Gastrocnemius medialis (tissue), 4 donors: Measurements from ENCODE around the gene ZNF263. TPM values are rescaled to one million over a fixed set of nuclear protein-coding genes. Genes with fewer than 3 reads are reported as not detected.

Experiments
- ATAC-seq, 2 donors: fragments of 150-250 bp; one replicate each; pipeline ENCODE4 v1.9.1; 2016
- DNase-seq, 2 donors: peaks; one replicate each; pipeline ENCODE4 v3.0.0-alpha.2; 2019
- H3K27ac ChIP-seq, 4 donors: fragments of 200-600 bp; sonication (generic); 1 replicate in 1 of 4; 2 replicates in 3 of 4; pipeline ENCODE4 v1.5.1; 2016 to 2018; ENCODE audit warnings: mild to moderate bottlenecking in 2 of 4, moderate library complexity in 1 of 4
- H3K27me3 ChIP-seq, 3 donors: fragments of 200-600 bp; sonication (generic) in 2 of 3; 1 replicate in 1 of 3; 2 replicates in 2 of 3; pipeline versions ENCODE4 v1.5.1 to v1.6.0; 2016 to 2019; ENCODE audit warnings: mild to moderate bottlenecking in 1 of 3, moderate library complexity in 1 of 3
- H3K36me3 ChIP-seq, 2 donors: fragments of 200-600 bp; sonication (generic) in 1 of 2; one replicate each; pipeline ENCODE4 v1.5.1; 2017 to 2018
- H3K4me1 ChIP-seq, 2 donors: fragments of 200-600 bp; sonication (generic) in 1 of 2; one replicate each; pipeline ENCODE4 v1.5.1; 2016 to 2017; ENCODE audit warnings: mild to moderate bottlenecking in 2 of 2
- H3K4me3 ChIP-seq, 4 donors: fragments of 200-600 bp; sonication (generic) in 3 of 4; 1 replicate in 1 of 4; 2 replicates in 3 of 4; pipeline ENCODE4 v1.5.1; 2016 to 2019; ENCODE audit warnings: mild to moderate bottlenecking in 2 of 4
- H3K9me3 ChIP-seq, 3 donors: fragments of 200-600 bp; sonication (generic) in 2 of 3; 1 replicate in 1 of 3; 2 replicates in 2 of 3; pipeline ENCODE4 v1.5.1; 2016 to 2019
- POLR2A ChIP-seq, 2 donors: fragments of 450-650 bp; IDR thresholded peaks; one replicate each; pipeline ENCODE4 v1.6.1; 2017; ENCODE audit warnings: antibody characterized with exemption in 2 of 2, mild to moderate bottlenecking in 2 of 2, moderate library complexity in 2 of 2
- in situ Hi-C, 4 donors: fragments of 200-750 bp; cut with MboI; loops; one replicate each; pipeline versions ENCODE4 v1.15.0 to v1.8.0; 2017; ENCODE audit warnings: low sequenced_read_pairs in 4 of 4
- intact Hi-C: fragments of 100-400 bp; cut with DNase I; formaldehyde crosslinking; loops from one replicate; pipeline ENCODE4 v1.15.1; 2023; ENCODE audit warnings: low total_unique reads
- total RNA-seq, 4 donors: library from RNA; depleted of rRNA; stranded (reverse); fragments of >200 nt; gene quantifications; one replicate each; pipeline versions ENCODE4 v1.1.0 to v1.2.3, GENCODE V29; 2016
- TF ChIP-seq, protein P1 (sequence below), 5 experiments: fragments of 450-650 bp in 3 of 5; fragments of 200-600 bp in 2 of 5; sonication (generic) in 2 of 5; IDR thresholded peaks in 4 of 5; conservative IDR thresholded peaks in 1 of 5; 1 replicate in 4 of 5; 2 replicates in 1 of 5; pipeline ENCODE4 v1.5.1; 2016 to 2019; ENCODE audit warnings: antibody characterized with exemption in 5 of 5, mild to moderate bottlenecking in 3 of 5, moderate library complexity in 3 of 5

The ZNF263 gene
- total RNA-seq, 4 donors from 2014 or later: 13.5 to 18.5 (median 15.5) TPM

DNA sequence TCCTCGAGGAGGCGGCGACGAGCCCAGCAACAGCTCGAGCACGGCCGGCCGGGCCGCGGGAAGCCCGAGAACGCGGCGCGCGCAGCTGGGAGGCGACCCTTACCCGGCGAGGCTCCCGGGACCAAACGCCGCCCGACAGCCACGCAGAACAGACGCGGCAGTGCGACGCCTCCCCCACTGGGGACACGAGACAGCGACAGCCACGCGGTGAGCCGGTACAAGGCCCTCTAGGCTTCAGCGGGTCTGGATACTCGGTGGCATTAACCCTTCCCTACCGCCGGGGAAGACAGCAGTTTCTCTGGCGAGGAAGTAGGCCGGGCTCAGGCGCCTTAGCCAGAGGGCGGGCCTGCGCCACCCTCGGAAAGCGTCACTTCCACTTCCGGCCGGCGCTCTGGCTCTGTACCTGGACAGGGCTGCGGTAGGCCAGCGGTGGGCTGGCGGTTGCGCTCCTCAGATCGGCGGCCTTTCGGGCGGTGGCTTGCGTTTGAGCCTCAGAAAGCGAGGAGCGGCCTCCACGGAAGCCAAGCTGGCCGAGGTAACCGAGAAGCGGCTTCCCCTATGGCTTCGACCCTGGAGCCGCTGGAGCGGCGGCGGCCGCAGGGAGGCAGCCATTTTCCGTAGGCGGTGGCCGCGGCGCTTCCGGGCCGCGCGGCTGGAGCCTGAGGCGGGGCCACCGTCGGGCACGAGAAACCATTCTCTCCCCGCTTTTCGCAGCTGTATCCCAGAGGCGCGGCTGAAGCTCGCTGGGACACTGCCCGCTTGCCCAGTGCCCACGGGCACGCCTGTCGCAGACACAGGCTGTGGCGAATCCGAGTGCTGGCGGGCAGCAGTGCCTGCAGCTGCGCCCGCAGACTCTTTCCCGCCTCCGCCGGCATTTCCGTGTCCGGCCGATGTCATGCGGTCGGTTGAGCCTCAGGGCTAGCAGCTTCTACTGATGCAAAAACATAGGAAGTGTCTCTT, 22.1 kb downstream of the ZNF263 start, which contains the start of the genes TIGD7 and ZNF75A:
Gene TIGD7 (minus strand): TSS at position 322 of the 960 bp plus-strand sequence. CDS start 4,816 bp downstream, outside the sequence.
Gene ZNF75A (plus strand): TSS at position 389 of the 960 bp plus-strand sequence. CDS start 2,932 bp downstream, outside the sequence.
- TF ChIP-seq POLR2A (IDR thresholded peaks at IDR 0.05): peak; percentile 88 to 93
- TF ChIP-seq, protein P1, sequence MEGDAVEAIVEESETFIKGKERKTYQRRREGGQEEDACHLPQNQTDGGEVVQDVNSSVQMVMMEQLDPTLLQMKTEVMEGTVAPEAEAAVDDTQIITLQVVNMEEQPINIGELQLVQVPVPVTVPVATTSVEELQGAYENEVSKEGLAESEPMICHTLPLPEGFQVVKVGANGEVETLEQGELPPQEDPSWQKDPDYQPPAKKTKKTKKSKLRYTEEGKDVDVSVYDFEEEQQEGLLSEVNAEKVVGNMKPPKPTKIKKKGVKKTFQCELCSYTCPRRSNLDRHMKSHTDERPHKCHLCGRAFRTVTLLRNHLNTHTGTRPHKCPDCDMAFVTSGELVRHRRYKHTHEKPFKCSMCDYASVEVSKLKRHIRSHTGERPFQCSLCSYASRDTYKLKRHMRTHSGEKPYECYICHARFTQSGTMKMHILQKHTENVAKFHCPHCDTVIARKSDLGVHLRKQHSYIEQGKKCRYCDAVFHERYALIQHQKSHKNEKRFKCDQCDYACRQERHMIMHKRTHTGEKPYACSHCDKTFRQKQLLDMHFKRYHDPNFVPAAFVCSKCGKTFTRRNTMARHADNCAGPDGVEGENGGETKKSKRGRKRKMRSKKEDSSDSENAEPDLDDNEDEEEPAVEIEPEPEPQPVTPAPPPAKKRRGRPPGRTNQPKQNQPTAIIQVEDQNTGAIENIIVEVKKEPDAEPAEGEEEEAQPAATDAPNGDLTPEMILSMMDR (IDR thresholded peaks at IDR 0.05 in 4 of 5, conservative IDR thresholded peaks at IDR 0.05 in 1 of 5): peak in 4 of 5 experiments; percentile 20 to 35 (median 27)
- H3K27ac ChIP-seq: peak within 1 kb of the TSS; percentile 89 to 94 (median 92)
- peaks cover 13 to 16% of the 10 kb centered on the region in 2 donors for H3K4me1 ChIP-seq
- peaks cover 6 to 51% of the 10 kb centered on the region in 2 donors for H3K36me3 ChIP-seq
- DNase-seq: peak; percentile 78
- intact Hi-C loops: loop anchor here (1.0 kb wide), 6 partner anchors 22 to 195 kb away; partner anchors contain the start of genes ZNF174, ZNF200, ZNF263 and ZSCAN32
- ATAC-seq: peak; percentile 97 to 98
- peak within 1 kb of the TSS; percentile 75 to 83 (median 76) for H3K4me3 ChIP-seq
- no peaks in the 10 kb centered on the region for H3K27me3 ChIP-seq
- peaks cover 3 to 22% (median 3%) of the 10 kb centered on the region in 3 donors for H3K9me3 ChIP-seq
- in situ Hi-C loops: no loop called here

GRCh38 chr16:3306078-3306477, 22.8 kb downstream of the ZNF263 start:
- Histone ChIP-seq H3K4me1 (peaks cover 13 to 16% of the 10 kb centered on the region in 2 donors), H3K9me3 (peaks cover 0 to 29% (median 2%) of the 10 kb centered on the region in 3 donors), H3K36me3 (peaks cover 6 to 47% of the 10 kb centered on the region in 2 donors), H3K27ac (peak overlapping the region; percentile 89 to 94 (median 92)), H3K4me3 (peak overlapping the region; percentile 75 to 83 (median 76)), H3K27me3 (no peaks in the 10 kb centered on the region)
- no peak for ATAC-seq
- in situ Hi-C loops (no loop called here), intact Hi-C loops (no loop called here)
- no peak for TF ChIP-seq POLR2A (IDR thresholded peaks at IDR 0.05)
- TF ChIP-seq, protein P1 (IDR thresholded peaks at IDR 0.05 in 4 of 5, conservative IDR thresholded peaks at IDR 0.05 in 1 of 5): no peak
- DNase-seq: no peak

DNA sequence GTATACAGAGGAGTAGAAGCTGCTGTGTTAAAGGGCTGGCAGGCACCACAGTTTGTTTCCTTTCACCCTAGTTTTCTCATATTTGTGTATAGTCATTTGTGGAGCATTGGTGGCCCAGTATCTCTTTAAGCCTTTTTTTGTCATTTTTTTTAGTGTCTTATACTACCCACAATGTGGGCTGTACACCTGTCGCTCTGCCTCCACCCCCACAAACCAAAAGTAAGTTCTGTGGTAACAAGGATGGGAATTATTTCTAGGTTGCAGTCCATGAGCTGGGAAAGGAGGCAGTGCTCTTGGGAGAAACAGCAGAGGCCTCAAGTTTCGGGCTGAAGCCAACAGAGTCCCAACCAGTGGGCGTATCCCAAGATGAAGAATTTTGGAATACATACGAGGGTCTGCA, 28.2 kb downstream of the ZNF263 start:
- no peaks in the 10 kb centered on the region for H3K27me3 ChIP-seq
- H3K4me3 ChIP-seq: no peak overlapping the region
- TF ChIP-seq, protein P1 (IDR thresholded peaks at IDR 0.05 in 4 of 5, conservative IDR thresholded peaks at IDR 0.05 in 1 of 5): no peak
- TF ChIP-seq POLR2A (IDR thresholded peaks at IDR 0.05): no peak
- in situ Hi-C loops: no loop called here
- intact Hi-C loops: no loop called here
- H3K9me3 ChIP-seq: peaks cover 11 to 53% (median 16%) of the 10 kb centered on the region in 3 donors
- H3K4me1 ChIP-seq: peaks cover under 1 to 3% of the 10 kb centered on the region in 2 donors
- no peak for DNase-seq
- H3K27ac ChIP-seq: no peak overlapping the region
- no peak for ATAC-seq
- peaks cover 24 to 89% of the 10 kb centered on the region in 2 donors for H3K36me3 ChIP-seq

DNA sequence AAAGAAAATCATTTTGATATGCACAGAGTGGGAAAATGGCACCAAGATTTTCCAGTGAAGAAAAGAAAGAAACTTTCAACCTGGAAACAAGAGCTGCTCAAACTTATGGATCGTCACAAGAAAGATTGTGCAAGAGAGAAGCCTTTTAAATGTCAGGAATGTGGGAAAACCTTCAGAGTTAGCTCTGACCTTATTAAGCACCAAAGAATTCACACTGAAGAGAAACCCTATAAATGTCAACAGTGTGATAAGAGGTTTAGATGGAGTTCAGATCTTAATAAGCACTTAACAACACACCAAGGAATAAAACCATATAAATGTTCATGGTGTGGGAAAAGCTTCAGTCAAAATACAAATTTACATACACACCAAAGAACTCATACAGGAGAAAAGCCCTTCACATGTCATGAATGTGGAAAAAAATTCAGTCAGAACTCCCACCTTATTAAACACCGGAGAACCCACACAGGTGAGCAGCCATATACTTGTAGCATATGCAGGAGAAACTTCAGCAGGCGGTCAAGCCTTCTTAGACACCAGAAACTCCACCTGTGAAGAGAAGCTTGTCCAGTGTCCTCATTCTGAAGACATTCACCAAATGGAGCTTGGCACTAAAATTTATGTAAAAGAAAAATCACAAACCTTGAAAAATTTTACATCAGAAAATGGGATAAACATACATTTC, 34.2 kb downstream of the ZNF263 start:
- peaks cover 30 to 78% (median 61%) of the 10 kb centered on the region in 3 donors for H3K9me3 ChIP-seq
- peak overlapping the region in 1 of 4 donors; percentile 3 for H3K4me3 ChIP-seq
- intact Hi-C loops (no loop called here), in situ Hi-C loops (no loop called here)
- peaks cover 0 to 7% (median 0%) of the 10 kb centered on the region in 3 donors for H3K27me3 ChIP-seq
- no peak overlapping the region for H3K27ac ChIP-seq
- no peak for ATAC-seq
- TF ChIP-seq, protein P1 (IDR thresholded peaks at IDR 0.05 in 4 of 5, conservative IDR thresholded peaks at IDR 0.05 in 1 of 5): no peak
- no peak for TF ChIP-seq POLR2A (IDR thresholded peaks at IDR 0.05)
- no peaks in the 10 kb centered on the region for H3K4me1 ChIP-seq
- DNase-seq: no peak
- H3K36me3 ChIP-seq: peaks cover 39 to 73% of the 10 kb centered on the region in 2 donors
